SK-N-SH (cell line): ENCODE results near the gene CSTF2.
"Not testable (repeated sequence)": the region's sequence is repeated elsewhere in the genome, so short reads cannot be mapped to it uniquely, and the experiment has no call there.

Experiments used
- NFIC ChIP-seq: IDR thresholded peaks from 2 replicates; pipeline ENCODE4 v1.4.0; 2012; ENCODE audit warnings: borderline replicate concordance
- POLR2AphosphoS5 ChIP-seq: IDR thresholded peaks from 2 replicates; pipeline ENCODE4 v1.6.1; 2012; ENCODE audit warnings: low read depth, low read length
- TF ChIP-seq, protein P1 (sequence below): fragments of 200-600 bp; sonication (generic); IDR thresholded peaks from 2 replicates; pipeline ENCODE4 v1.6.1; 2017; ENCODE audit warnings: antibody characterized with exemption, mild to moderate bottlenecking, moderate library complexity

DNA sequence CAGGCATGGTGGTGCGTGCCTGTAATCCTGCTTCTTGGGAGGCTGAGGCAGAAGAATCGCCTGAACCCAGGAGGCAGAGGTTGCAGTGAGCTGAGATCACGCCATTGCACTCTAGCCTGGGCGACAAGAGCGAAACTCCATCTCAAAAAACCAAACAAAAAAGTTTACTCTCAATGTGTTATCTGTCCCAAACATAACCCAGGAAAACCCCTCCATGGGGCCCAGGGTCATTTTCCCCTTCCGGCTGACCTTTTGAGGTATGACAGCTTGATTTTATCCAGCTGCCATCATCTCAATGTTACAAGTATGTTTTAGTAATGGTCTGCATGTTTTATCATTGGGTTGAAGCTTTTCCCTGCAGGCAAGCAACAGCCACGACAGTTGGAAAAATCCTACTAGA, 23.8 kb upstream of the CSTF2 start:
- TF ChIP-seq, protein P1, sequence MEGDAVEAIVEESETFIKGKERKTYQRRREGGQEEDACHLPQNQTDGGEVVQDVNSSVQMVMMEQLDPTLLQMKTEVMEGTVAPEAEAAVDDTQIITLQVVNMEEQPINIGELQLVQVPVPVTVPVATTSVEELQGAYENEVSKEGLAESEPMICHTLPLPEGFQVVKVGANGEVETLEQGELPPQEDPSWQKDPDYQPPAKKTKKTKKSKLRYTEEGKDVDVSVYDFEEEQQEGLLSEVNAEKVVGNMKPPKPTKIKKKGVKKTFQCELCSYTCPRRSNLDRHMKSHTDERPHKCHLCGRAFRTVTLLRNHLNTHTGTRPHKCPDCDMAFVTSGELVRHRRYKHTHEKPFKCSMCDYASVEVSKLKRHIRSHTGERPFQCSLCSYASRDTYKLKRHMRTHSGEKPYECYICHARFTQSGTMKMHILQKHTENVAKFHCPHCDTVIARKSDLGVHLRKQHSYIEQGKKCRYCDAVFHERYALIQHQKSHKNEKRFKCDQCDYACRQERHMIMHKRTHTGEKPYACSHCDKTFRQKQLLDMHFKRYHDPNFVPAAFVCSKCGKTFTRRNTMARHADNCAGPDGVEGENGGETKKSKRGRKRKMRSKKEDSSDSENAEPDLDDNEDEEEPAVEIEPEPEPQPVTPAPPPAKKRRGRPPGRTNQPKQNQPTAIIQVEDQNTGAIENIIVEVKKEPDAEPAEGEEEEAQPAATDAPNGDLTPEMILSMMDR, result not testable (repeated sequence)
- not testable (repeated sequence) for TF ChIP-seq POLR2AphosphoS5, NFIC
